SK-N-SH (cell line): ENCODE measurements around the gene SND1.

Source experiments
- CTCF ChIP-seq: fragments of 200-600 bp; sonication (generic); IDR thresholded peaks from 2 replicates; pipeline ENCODE4 v1.6.1; 2017; ENCODE audit warnings: antibody characterized with exemption, mild to moderate bottlenecking, moderate library complexity
- EZH2phosphoT487 ChIP-seq: fragments of 200-600 bp; sonication (generic); IDR thresholded peaks from 2 replicates; pipeline ENCODE4 v1.6.1; 2017; ENCODE audit warnings: low read depth, mixed run types, mild to moderate bottlenecking, antibody characterized with exemption, moderate library complexity, borderline replicate concordance
- MAX ChIP-seq: IDR thresholded peaks from 2 replicates; pipeline ENCODE4 v1.4.0; 2012; ENCODE audit warnings: low read depth
- POLR2AphosphoS5 ChIP-seq: IDR thresholded peaks from 2 replicates; pipeline ENCODE4 v1.6.1; 2012; ENCODE audit warnings: low read depth, low read length
- RAD21 ChIP-seq: IDR thresholded peaks from 2 replicates; pipeline ENCODE4 v1.6.1; 2012; ENCODE audit warnings: mild to moderate bottlenecking, low read length
- SIN3A ChIP-seq: IDR thresholded peaks from 2 replicates; pipeline ENCODE4 v1.6.1; 2012; ENCODE audit warnings: low read depth, mild to moderate bottlenecking, low read length, moderate library complexity, borderline replicate concordance
- TAF1 ChIP-seq: IDR thresholded peaks from 2 replicates; pipeline ENCODE4 v1.6.1; 2012; ENCODE audit warnings: low read depth, mild to moderate bottlenecking, low read length, moderate library complexity, borderline replicate concordance

- no peak for TF ChIP-seq MAX
- TF ChIP-seq EZH2phosphoT487 = no peak
- no peak for TF ChIP-seq SIN3A
- no peak for TF ChIP-seq POLR2AphosphoS5
- no peak for TF ChIP-seq TAF1
- no peak for TF ChIP-seq CTCF
- no peak for TF ChIP-seq RAD21
Measured at GRCh38 chr7:127786184-127786583, 134.2 kb downstream of the SND1 start.
